CD4-positive, alpha-beta T cell treated with Interleukin-6 for 4 hours (primary cell): ENCODE results near the gene CCT3.

Experiments used
- DNase-seq: peaks from one replicate; pipeline ENCODE4 v3.0.0-alpha.2; 2020; ENCODE audit warnings: mixed read lengths

The CCT3 gene

DNA sequence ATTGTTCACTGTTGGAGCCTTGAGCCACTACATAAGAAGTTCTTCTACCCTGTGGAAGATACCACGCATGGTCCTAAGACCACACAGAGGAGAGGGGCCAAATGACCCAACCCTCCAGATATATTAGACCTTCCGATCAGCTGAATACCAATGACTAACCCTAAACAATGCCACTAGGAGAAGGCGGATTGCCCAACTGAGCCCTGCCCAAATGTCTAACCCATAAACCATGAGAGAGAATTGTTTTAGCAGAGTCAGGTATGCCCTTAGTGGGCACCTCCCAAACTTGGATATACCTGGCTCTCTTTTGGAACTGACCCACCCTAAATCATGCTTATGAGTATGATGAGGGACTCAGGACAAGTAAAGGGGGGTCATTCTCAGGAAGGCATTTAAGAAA is 67.8 kb downstream of the CCT3 start:
- DNase-seq = no peak

GRCh38 chr1:156268336-156268735 is 69.8 kb downstream of the CCT3 start:
- no peak for DNase-seq

DNA sequence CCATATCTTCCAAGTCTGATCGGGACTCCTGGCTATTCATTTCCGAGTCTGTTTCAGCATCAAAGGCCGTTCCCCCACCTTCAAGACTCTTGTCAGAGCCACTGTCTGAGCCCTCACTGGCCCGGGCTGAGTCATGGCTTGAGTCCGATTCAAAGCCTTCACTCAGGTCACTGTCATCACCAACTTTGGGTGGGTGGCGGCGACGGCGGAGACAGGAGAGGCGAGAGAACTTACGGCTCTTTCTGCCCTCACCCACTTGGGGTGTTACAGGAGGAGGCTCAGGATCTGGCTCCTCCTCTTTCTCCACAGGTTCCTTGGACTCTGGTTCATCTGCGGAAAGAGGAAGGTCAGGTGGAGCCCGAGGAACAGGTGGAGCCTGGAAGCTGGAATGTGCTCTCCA is 72.0 kb downstream of the CCT3 start:
- no peak for DNase-seq

DNA sequence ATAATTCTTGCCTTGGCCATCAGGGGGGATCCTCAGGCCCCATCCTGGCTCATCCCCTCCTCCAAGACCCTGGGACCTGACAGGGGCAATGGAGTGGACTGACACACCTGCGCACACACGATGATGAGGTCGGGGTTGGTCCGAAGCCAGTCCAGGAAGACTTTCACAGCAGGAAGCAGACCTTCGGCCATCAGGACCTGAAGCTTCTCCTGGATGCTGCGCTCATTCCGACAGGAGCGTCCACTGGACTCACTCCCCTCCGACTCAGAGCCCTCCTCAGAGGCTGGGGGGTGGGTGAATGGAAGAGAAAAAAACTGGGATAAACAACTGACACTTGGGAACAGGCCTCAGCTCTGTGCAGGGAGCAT is 74.8 kb downstream of the CCT3 start:
- DNase-seq = no peak

DNA sequence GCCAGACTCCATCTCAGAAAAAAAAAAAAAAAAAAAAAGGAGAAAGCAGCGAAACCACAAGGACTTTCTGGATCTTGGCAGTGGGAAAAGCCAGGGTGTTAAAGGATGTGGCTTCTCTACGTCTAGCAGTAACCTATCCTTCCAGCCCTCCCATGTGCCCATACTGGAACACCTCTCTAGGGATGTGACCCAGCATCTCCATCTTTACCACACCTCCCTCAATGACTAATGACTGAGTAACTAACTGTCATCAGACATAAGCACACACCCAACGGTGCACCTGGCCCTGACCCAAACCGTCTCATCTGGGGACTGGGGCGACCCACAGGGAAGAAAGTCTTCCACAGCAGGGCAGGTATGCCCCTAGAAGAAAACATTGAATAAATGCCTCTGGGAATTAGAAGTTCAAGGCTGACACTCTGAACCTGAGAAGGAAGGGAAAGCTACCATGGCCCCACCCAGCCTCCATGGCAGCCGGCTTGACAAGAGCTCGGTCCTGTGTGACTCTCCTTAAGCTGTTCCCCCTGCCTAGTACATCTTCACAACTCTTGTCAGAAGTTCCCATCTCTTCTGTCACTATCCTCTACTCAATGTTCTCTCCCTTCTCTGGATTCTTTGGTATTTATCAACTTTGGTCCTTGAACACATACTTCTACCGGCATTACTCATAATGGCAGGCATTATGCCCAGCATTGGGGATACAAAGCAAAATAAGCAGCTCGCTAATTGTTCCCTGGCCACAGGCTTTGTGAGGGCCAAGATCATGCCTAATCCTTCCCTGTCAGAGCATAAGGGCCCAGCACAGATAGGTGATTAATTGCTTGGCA is 75.4 kb downstream of the CCT3 start:
- DNase-seq = no peak

DNA sequence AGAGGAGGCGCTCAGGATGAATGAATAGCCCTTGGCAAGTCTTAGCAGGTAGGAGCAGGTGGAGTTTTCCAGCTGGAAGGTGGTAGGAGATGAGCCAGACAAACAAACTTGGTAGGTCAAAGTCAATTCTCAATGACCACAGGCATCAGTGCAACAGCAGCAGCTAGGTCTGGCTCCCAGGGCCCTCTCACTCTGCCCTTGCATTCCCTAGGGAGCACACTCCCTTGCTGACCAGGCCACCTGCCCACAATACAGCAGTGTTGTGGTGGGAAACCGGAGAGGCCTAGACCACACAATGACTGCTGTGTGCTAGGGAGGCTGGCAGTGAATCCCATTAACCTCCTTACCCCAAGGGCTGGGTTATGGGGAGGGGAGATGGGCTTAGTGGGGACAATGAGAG is 77.2 kb downstream of the CCT3 start:
- no peak for DNase-seq

GRCh38 chr1:156259805-156260204 is 78.3 kb downstream of the CCT3 start:
- DNase-seq = no peak
